ENCODE measurements around the gene KCTD16. TPM values are rescaled to one million over a fixed set of nuclear protein-coding genes. Genes with fewer than 3 reads are reported as not detected.

KCTD16 gene
- polyA plus RNA-seq, 2 of the 4 experiments (the other 2 are of a cell fraction), result 0.10 to 0.32 TPM

DNA sequence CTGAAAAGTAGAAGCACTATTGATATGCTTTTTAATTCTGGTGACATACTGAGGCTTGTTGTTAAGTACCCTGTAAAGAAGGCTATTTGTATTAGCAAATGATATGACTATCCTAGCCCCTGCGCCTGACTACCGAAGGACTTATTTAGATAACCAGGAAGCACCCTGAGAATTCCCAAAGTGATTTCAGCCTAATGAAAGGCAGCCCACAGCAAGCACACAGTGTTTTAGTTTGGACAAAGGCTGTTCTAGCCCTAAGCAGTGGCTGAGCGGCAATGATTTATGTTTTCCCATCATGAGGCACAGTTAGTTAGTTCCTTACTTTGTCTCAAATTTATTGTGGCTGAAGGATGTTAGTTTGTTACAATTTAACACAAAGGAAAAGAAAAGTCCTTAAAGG is 235.3 kb downstream of the KCTD16 start:
- H3K9me3 ChIP-seq, result no peaks in the 10 kb centered on the region
- H3K4me2 ChIP-seq, result no peak overlapping the region
- WGBS (ENCODE audit: missing lambda C conversion rate), result 78% methylated on average over 3 of the region's 3 CpGs
- no peak overlapping the region for H3K4me3 ChIP-seq
- POLR2A ChIA-PET, result no interaction called here
- H3K27ac ChIP-seq, result no peak overlapping the region
- no peaks in the 10 kb centered on the region for H3K4me1 ChIP-seq
- ATAC-seq, result no peak
- no peak for FAIRE-seq
- DNase-seq (ENCODE audit: low read depth in 1 of 2, low spot score in 1 of 2), result no peak
- TF ChIP-seq HOXA7 (CRISPR knock-in tag; IDR thresholded peaks at IDR 0.05) (no peak), HOXB5 (CRISPR knock-in tag; IDR thresholded peaks at IDR 0.05) (no peak), CTCF (IDR thresholded peaks at IDR 0.05) (no peak), EP300 (IDR thresholded peaks at IDR 0.05) (no peak), HDAC2 (IDR thresholded peaks at IDR 0.05) (no peak), SMC3 (IDR thresholded peaks at IDR 0.05) (no peak), JUN (IDR thresholded peaks at IDR 0.05) (no peak), FOSL2 (IDR thresholded peaks at IDR 0.05) (no peak), FOSL2 (CRISPR knock-in tag; IDR thresholded peaks at IDR 0.05) (no peak), EHF (CRISPR knock-in tag; IDR thresholded peaks at IDR 0.05) (no peak), RCOR1 (IDR thresholded peaks at IDR 0.05; ENCODE audit: low read depth, low read length) (no peak), RNF2 (IDR thresholded peaks at IDR 0.05; ENCODE audit: borderline replicate concordance, low read depth) (no peak), POLR2A (IDR thresholded peaks at IDR 0.05; ENCODE audit: low read length) (no peak), ZNF302 (CRISPR knock-in tag; IDR thresholded peaks at IDR 0.05) (no peak), ELK1 (IDR thresholded peaks at IDR 0.05; ENCODE audit: low read depth, low read length) (no peak), HMGXB4 (CRISPR knock-in tag; IDR thresholded peaks at IDR 0.05; ENCODE audit: borderline replicate concordance) (no peak)
- TF ChIP-seq, protein P1, sequence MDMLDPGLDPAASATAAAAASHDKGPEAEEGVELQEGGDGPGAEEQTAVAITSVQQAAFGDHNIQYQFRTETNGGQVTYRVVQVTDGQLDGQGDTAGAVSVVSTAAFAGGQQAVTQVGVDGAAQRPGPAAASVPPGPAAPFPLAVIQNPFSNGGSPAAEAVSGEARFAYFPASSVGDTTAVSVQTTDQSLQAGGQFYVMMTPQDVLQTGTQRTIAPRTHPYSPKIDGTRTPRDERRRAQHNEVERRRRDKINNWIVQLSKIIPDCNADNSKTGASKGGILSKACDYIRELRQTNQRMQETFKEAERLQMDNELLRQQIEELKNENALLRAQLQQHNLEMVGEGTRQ (IDR thresholded peaks at IDR 0.05), result no peak
- CTCF ChIA-PET, result no interaction called here

GRCh38 chr5:144406442-144406841 is 235.8 kb downstream of the KCTD16 start:
- CTCF ChIA-PET, result no interaction called here
- TF ChIP-seq RARB (CRISPR knock-in tag; IDR thresholded peaks at IDR 0.05), result no peak
- no peak for TF ChIP-seq RCOR1 (IDR thresholded peaks at IDR 0.05; ENCODE audit: low read depth, low read length)
- TF ChIP-seq EHMT2 (IDR thresholded peaks at IDR 0.05; ENCODE audit: low read depth), result no peak
- TF ChIP-seq RNF2 (IDR thresholded peaks at IDR 0.05; ENCODE audit: borderline replicate concordance, low read depth), result no peak
- no peak for TF ChIP-seq MAZ (IDR thresholded peaks at IDR 0.05; ENCODE audit: borderline replicate concordance, low read depth, low read length)
- TF ChIP-seq, protein P2, sequence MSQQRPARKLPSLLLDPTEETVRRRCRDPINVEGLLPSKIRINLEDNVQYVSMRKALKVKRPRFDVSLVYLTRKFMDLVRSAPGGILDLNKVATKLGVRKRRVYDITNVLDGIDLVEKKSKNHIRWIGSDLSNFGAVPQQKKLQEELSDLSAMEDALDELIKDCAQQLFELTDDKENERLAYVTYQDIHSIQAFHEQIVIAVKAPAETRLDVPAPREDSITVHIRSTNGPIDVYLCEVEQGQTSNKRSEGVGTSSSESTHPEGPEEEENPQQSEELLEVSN (IDR thresholded peaks at IDR 0.05; ENCODE audit: borderline replicate concordance, low read depth), result no peak
- TF ChIP-seq ATOH8 (CRISPR knock-in tag; IDR thresholded peaks at IDR 0.05; ENCODE audit: low read depth), result no peak
- no peak for TF ChIP-seq EP300 (IDR thresholded peaks at IDR 0.05)
- TF ChIP-seq CHD4 (IDR thresholded peaks at IDR 0.05; ENCODE audit: borderline replicate concordance), result no peak
- TF ChIP-seq ELK1 (IDR thresholded peaks at IDR 0.05; ENCODE audit: low read depth, low read length), result no peak
- no peak for TF ChIP-seq HOXB13 (CRISPR knock-in tag; IDR thresholded peaks at IDR 0.05; ENCODE audit: low read depth)
- Histone ChIP-seq H3K4me2 (no peak overlapping the region), H3K4me1 (no peaks in the 10 kb centered on the region), H3K4me3 (no peak overlapping the region), H3K9me3 (no peaks in the 10 kb centered on the region), H3K27ac (no peak overlapping the region)
- FAIRE-seq, result no peak
- WGBS (ENCODE audit: missing lambda C conversion rate), result 31% methylated on average over 7 of the region's 7 CpGs
- no peak for ATAC-seq
- no peak for DNase-seq (ENCODE audit: low read depth in 1 of 2, low spot score in 1 of 2)
- POLR2A ChIA-PET, result no interaction called here
